ENCODE data around the gene GPR157. TPM values are rescaled to one million over a fixed set of nuclear protein-coding genes. Genes with fewer than 3 reads are reported as not detected.
A peak's percentile ranks its signal among the peaks of the same experiment; 100 is the strongest.

Gene GPR157
- total RNA-seq, 2 donors from 2014 or later = 10.3 to 13.0 TPM

DNA sequence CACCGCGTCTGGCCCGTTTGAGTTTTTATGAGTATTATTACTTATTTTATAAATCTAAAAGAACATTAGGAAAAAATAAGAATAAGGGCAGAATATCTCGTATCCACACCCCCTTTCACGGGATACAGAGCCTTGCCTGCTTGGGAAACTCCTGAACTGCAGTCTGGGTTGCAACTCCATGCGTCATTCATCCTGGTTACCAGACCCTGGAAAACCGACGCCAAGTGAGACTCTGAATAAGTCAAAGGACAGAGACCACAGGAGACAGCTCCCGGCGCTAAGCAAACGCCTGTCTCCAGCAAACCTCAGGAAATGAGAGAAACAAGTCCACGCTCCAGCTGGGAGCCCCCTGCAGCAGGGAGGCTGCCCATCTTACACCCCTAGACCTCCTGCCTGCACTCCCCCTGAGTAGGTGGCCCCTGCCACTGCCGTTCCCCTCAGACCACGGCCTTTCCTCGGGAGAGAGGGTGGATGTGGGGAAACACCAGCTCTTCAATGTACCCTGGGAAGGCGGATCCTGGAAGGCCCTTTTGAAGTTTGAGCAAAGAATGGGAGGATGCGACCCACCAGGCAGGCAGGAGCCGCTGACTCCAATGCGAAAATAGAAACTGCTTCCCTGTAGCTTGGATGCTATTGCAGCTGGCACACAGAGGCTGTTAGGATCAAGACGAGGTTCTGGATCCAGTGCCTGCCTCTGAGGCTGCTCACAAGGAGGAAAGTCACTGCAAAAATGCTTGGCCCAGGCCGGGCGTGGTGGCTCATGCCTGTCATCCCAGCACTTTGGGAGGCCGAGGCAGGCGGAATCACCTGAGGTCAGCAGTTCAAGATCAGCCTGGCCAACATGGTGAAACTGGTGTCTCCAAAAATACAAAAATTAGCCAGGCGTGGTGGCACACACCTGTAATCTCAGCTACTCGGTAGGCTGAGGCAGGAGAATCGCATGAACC, 37.7 kb upstream of the GPR157 start:
- no peak for DNase-seq (ENCODE audit: low spot score)
- H3K4me3 ChIP-seq = no peak overlapping the region
- H3K27me3 ChIP-seq = no peaks in the 10 kb centered on the region
- H3K36me3 ChIP-seq = no peaks in the 10 kb centered on the region
- TF ChIP-seq, protein P1, sequence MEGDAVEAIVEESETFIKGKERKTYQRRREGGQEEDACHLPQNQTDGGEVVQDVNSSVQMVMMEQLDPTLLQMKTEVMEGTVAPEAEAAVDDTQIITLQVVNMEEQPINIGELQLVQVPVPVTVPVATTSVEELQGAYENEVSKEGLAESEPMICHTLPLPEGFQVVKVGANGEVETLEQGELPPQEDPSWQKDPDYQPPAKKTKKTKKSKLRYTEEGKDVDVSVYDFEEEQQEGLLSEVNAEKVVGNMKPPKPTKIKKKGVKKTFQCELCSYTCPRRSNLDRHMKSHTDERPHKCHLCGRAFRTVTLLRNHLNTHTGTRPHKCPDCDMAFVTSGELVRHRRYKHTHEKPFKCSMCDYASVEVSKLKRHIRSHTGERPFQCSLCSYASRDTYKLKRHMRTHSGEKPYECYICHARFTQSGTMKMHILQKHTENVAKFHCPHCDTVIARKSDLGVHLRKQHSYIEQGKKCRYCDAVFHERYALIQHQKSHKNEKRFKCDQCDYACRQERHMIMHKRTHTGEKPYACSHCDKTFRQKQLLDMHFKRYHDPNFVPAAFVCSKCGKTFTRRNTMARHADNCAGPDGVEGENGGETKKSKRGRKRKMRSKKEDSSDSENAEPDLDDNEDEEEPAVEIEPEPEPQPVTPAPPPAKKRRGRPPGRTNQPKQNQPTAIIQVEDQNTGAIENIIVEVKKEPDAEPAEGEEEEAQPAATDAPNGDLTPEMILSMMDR (IDR thresholded peaks at IDR 0.05) = no peak
- no peak overlapping the region for H3K27ac ChIP-seq
- H3K9me3 ChIP-seq = no peaks in the 10 kb centered on the region
- peaks cover 0 to 35% of the 10 kb centered on the region in 2 donors for H3K4me1 ChIP-seq

DNA sequence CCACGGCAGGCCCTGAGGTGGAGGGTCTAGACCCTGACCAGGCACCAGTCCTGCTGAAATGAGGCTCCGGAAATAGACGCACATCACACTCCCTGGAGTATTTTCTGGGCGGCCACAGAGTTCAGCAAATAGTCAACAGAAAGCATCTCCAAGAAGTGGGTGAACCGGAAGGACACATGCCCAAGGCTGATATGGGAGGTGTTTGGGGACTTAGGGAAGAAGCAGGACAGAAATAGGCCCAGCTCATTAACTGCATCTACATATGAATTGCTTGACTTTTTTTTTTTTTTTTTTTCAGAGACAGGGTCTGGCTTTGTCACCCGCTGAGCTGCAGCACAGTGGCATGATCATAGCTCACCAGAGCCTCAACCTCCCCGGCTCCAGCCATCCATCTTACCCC, 36.5 kb upstream of the GPR157 start:
- H3K9me3 ChIP-seq = no peaks in the 10 kb centered on the region
- no peak for DNase-seq (ENCODE audit: low spot score)
- no peaks in the 10 kb centered on the region for H3K36me3 ChIP-seq
- no peaks in the 10 kb centered on the region for H3K27me3 ChIP-seq
- H3K4me3 ChIP-seq = no peak overlapping the region
- peak overlapping the region in 1 of 2 donors; percentile 76 for H3K27ac ChIP-seq
- TF ChIP-seq, protein P1 (IDR thresholded peaks at IDR 0.05) = no peak
- peaks cover 0 to 35% of the 10 kb centered on the region in 2 donors for H3K4me1 ChIP-seq

- H3K27ac ChIP-seq = peak overlapping the region; percentile 76 to 83
- no peaks in the 10 kb centered on the region for H3K36me3 ChIP-seq
Measured at GRCh38 chr1:9164919-9165318, 36.0 kb upstream of the GPR157 start.

GRCh38 chr1:9164532-9164900, 35.6 kb upstream of the GPR157 start:
- H3K36me3 ChIP-seq = no peaks in the 10 kb centered on the region
- H3K4me1 ChIP-seq = peaks cover 0 to 35% of the 10 kb centered on the region in 2 donors
- TF ChIP-seq, protein P1 (IDR thresholded peaks at IDR 0.05) = no peak
- no peaks in the 10 kb centered on the region for H3K27me3 ChIP-seq
- no peak for DNase-seq (ENCODE audit: low spot score)
- no peak overlapping the region for H3K4me3 ChIP-seq
- peak overlapping the region; percentile 76 to 83 for H3K27ac ChIP-seq
- no peaks in the 10 kb centered on the region for H3K9me3 ChIP-seq

More at GRCh38 chr1:9164919-9165318, 36.0 kb upstream of the GPR157 start:
- DNase-seq (ENCODE audit: low spot score) = no peak
- TF ChIP-seq, protein P1 (IDR thresholded peaks at IDR 0.05) = no peak
- Histone ChIP-seq H3K4me1 (peaks cover 0 to 35% of the 10 kb centered on the region in 2 donors), H3K9me3 (no peaks in the 10 kb centered on the region), H3K27me3 (no peaks in the 10 kb centered on the region), H3K4me3 (no peak overlapping the region)

DNA sequence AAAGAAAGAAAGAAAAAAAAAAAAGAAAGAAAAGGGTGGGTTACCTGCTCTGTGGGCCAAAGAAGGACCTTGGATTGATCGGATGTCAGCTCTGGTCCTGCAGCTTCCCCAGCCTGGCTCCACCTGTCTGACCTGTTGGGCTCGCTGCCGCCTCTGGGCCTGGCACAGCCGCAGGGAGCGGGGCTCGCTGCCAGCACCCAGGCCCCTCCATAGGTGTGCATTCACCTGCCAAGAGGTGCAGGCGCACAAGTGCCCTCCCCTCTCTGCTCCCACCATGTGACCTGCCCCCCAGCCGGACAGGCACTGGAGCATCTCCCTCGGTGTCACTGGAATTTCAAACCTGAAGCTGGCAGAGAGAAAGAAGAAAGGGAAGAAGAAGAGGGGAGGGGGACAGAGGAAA, 33.1 kb upstream of the GPR157 start:
- H3K4me1 ChIP-seq = peaks cover 0 to 35% of the 10 kb centered on the region in 2 donors
- TF ChIP-seq, protein P1 (IDR thresholded peaks at IDR 0.05) = no peak
- no peak overlapping the region for H3K4me3 ChIP-seq
- H3K36me3 ChIP-seq = no peaks in the 10 kb centered on the region
- H3K9me3 ChIP-seq = no peaks in the 10 kb centered on the region
- no peak for DNase-seq (ENCODE audit: low spot score)
- peak overlapping the region in 1 of 2 donors; percentile 76 for H3K27ac ChIP-seq
- H3K27me3 ChIP-seq = no peaks in the 10 kb centered on the region
